ENCODE measurements around the gene ELL3.
"Not testable (repeated sequence)": the region's sequence is repeated elsewhere in the genome, so short reads cannot be mapped to it uniquely, and the experiment has no call there.

ELL3 gene

GRCh38 chr15:43776718-43777266 lies at the start of gene ELL3:
TSS of gene ELL3 (minus strand) at chr15:43776966. CDS start at chr15:43776901, 65 bp downstream.
- peak; percentile 69 to 74 for DNase-seq (ENCODE audit: low read depth in 2 of 2)

GRCh38 chr15:43826029-43826507 lies 49.3 kb upstream of the ELL3 start:
- DNase-seq (ENCODE audit: low read depth in 2 of 2): no peak

- DNase-seq (ENCODE audit: low read depth in 2 of 2): not testable (repeated sequence)
Observed at GRCh38 chr15:43825305-43825704, 48.5 kb upstream of the ELL3 start.

- DNase-seq (ENCODE audit: low read depth in 2 of 2): peak; percentile 80 to 86
Observed at GRCh38 chr15:43824302-43825246, 47.8 kb upstream of the ELL3 start, which contains the start of gene MFAP1. TSS of gene MFAP1 (minus strand) at chr15:43824690. CDS start at chr15:43824569, 121 bp downstream.

- no peak for DNase-seq (ENCODE audit: low read depth in 2 of 2)
Observed at GRCh38 chr15:43821505-43821904, 44.7 kb upstream of the ELL3 start.

GRCh38 chr15:43815064-43815463 lies 38.3 kb upstream of the ELL3 start:
- DNase-seq (ENCODE audit: low read depth in 2 of 2): not testable (repeated sequence)

- no peak for DNase-seq (ENCODE audit: low read depth in 2 of 2)
Observed at GRCh38 chr15:43808960-43809678, 32.4 kb upstream of the ELL3 start.

- DNase-seq (ENCODE audit: low read depth in 2 of 2): no peak
Observed at GRCh38 chr15:43808435-43808950, 31.7 kb upstream of the ELL3 start.

GRCh38 chr15:43802676-43803075 lies 25.9 kb upstream of the ELL3 start:
- not testable (repeated sequence) for DNase-seq (ENCODE audit: low read depth in 2 of 2)

GRCh38 chr15:43800286-43801141 lies 23.7 kb upstream of the ELL3 start, which contains the start of gene HYPK:
TSS of gene HYPK (plus strand) at chr15:43800599. CDS start at chr15:43800623, 24 bp downstream.
- DNase-seq (ENCODE audit: low read depth in 2 of 2): peak; percentile 84 to 86

GRCh38 chr15:43799945-43800285 lies 23.1 kb upstream of the ELL3 start, which contains the start of gene SERINC4:
TSS of gene SERINC4 (minus strand) at chr15:43800220. CDS start at chr15:43799986, 234 bp downstream.
- DNase-seq (ENCODE audit: low read depth in 2 of 2): no peak

- no peak for DNase-seq (ENCODE audit: low read depth in 2 of 2)
Observed at GRCh38 chr15:43799209-43799944, 22.6 kb upstream of the ELL3 start.

- DNase-seq (ENCODE audit: low read depth in 2 of 2): no peak
Observed at GRCh38 chr15:43796566-43796965, 19.8 kb upstream of the ELL3 start.

- DNase-seq (ENCODE audit: low read depth in 2 of 2): no peak
Observed at GRCh38 chr15:43795997-43796396, 19.2 kb upstream of the ELL3 start.

GRCh38 chr15:43795197-43795596 lies 18.4 kb upstream of the ELL3 start:
- DNase-seq (ENCODE audit: low read depth in 2 of 2): no peak

GRCh38 chr15:43794269-43795037 lies 17.7 kb upstream of the ELL3 start:
- no peak for DNase-seq (ENCODE audit: low read depth in 2 of 2)

GRCh38 chr15:43793647-43794046 lies 16.9 kb upstream of the ELL3 start:
- no peak for DNase-seq (ENCODE audit: low read depth in 2 of 2)

GRCh38 chr15:43792761-43793476 lies 16.2 kb upstream of the ELL3 start:
- peak; percentile 16 to 27 for DNase-seq (ENCODE audit: low read depth in 2 of 2)

All from stimulated activated CD8-positive, alpha-beta memory T cell treated with anti-CD3 and anti-CD28 coated beads, Interleukin-2, amount 100 ng/mL, for 48 hours (primary cell).